ENCODE results near the gene HMCN1.

Gene HMCN1

GRCh38 chr1:186212568-186213224 lies 478.5 kb downstream of the HMCN1 start:
- DNase-seq (ENCODE audit: low read depth) = peak; percentile 34
- TF ChIP-seq, protein P1, sequence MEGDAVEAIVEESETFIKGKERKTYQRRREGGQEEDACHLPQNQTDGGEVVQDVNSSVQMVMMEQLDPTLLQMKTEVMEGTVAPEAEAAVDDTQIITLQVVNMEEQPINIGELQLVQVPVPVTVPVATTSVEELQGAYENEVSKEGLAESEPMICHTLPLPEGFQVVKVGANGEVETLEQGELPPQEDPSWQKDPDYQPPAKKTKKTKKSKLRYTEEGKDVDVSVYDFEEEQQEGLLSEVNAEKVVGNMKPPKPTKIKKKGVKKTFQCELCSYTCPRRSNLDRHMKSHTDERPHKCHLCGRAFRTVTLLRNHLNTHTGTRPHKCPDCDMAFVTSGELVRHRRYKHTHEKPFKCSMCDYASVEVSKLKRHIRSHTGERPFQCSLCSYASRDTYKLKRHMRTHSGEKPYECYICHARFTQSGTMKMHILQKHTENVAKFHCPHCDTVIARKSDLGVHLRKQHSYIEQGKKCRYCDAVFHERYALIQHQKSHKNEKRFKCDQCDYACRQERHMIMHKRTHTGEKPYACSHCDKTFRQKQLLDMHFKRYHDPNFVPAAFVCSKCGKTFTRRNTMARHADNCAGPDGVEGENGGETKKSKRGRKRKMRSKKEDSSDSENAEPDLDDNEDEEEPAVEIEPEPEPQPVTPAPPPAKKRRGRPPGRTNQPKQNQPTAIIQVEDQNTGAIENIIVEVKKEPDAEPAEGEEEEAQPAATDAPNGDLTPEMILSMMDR (IDR thresholded peaks at IDR 0.05; ENCODE audit: low read depth, low read length, missing control alignments) = peak; percentile 76
- no peak overlapping the region for H3K4me3 ChIP-seq (ENCODE audit: low read depth, low read length)

DNA sequence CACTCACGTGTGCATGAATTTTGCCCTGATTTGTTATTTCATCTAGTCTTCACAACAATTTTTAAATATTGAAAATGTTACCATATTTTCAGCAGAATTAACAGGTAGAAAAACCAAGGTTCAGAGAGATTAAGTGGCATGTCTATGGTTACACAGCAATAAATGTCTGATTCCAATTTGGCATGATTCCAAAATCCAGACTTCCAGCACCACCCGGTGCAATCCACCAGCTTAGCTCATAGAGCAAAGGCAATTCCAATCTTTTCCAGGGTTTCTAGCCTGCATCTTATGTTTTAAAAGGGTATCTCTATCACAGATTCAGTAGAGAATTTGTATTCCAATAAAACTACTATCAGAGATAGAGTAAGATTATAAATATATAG lies 479.0 kb downstream of the HMCN1 start:
- H3K4me3 ChIP-seq (ENCODE audit: low read depth, low read length) = no peak overlapping the region
- TF ChIP-seq, protein P1 (IDR thresholded peaks at IDR 0.05; ENCODE audit: low read depth, low read length, missing control alignments) = no peak
- DNase-seq (ENCODE audit: low read depth) = no peak

DNA sequence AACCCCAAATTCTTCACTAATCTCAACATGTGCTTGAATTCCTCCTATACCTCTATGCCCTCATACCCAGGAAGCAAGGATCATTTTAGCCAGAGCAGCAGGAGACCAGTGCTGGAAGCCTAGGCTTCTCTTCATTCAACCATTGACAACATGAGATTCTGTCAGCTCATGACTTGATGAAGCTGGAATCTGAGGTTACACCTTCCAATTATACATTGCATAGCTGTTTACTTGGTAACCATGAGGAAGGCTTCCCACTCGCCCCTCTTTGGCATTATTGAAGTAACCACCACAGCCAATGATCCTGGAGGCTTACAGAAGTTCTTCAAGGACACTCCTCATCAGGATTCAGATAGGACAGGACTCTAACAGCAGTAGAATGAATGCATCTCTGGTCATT lies 480.6 kb downstream of the HMCN1 start:
- DNase-seq (ENCODE audit: low read depth) = no peak
- no peak overlapping the region for H3K4me3 ChIP-seq (ENCODE audit: low read depth, low read length)
- TF ChIP-seq, protein P1 (IDR thresholded peaks at IDR 0.05; ENCODE audit: low read depth, low read length, missing control alignments) = no peak

DNA sequence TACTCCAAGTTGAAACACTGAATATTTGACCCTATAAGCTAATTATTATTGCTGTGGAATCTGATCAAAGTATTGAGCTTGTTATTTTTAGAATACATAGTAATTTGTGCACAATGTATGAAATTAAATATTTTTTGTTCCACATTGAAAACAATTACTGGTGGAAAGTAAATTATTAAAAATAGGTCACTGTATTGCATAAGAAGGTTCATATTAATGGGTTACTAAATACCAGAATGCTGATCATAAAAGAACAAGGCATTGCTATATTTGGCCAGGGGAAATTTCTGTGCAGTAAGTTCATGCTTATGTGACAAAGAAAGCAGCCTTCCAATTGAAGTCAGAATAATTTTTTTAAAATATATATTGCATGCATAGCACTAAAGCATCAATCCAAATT lies 481.4 kb downstream of the HMCN1 start:
- no peak for DNase-seq (ENCODE audit: low read depth)
- no peak overlapping the region for H3K4me3 ChIP-seq (ENCODE audit: low read depth, low read length)
- TF ChIP-seq, protein P1 (IDR thresholded peaks at IDR 0.05; ENCODE audit: low read depth, low read length, missing control alignments) = no peak

- no peak for DNase-seq (ENCODE audit: low read depth)
- H3K4me3 ChIP-seq (ENCODE audit: low read depth, low read length) = no peak overlapping the region
- TF ChIP-seq, protein P1 (IDR thresholded peaks at IDR 0.05; ENCODE audit: low read depth, low read length, missing control alignments) = no peak
These were observed 484.6 kb downstream of the HMCN1 start for GRCh38 chr1:186218654-186219352.

- no peak overlapping the region for H3K4me3 ChIP-seq (ENCODE audit: low read depth, low read length)
- TF ChIP-seq, protein P1 (IDR thresholded peaks at IDR 0.05; ENCODE audit: low read depth, low read length, missing control alignments) = no peak
- DNase-seq (ENCODE audit: low read depth) = no peak
These were observed 485.9 kb downstream of the HMCN1 start for GRCh38 chr1:186220067-186220466.

DNA sequence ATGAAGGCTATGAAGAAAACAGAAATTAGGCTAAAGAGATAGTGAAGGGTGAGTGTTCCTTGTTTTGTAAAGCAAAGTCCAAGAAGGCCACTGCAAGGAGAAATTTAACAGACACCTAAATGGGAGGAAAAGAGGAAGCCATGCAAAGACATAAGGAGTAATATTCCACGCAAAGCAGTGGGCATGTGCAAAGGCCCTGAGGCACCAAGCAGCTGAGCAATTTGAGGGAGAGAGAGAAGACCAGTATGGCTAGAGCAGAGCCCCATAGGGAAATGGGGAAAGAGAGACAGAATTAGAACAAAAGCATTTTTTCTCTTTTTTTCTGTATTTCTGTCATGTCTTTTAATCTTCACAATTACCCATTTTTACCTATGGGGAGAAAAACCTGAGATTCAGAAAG lies 486.7 kb downstream of the HMCN1 start:
- TF ChIP-seq, protein P1 (IDR thresholded peaks at IDR 0.05; ENCODE audit: low read depth, low read length, missing control alignments) = no peak
- H3K4me3 ChIP-seq (ENCODE audit: low read depth, low read length) = no peak overlapping the region
- DNase-seq (ENCODE audit: low read depth) = no peak

Measured in GM12864 (cell line).